Measurements from ENCODE around the gene HSPB7. TPM values are rescaled to one million over a fixed set of nuclear protein-coding genes. Genes with fewer than 3 reads are reported as not detected.

The HSPB7 gene
- polyA plus RNA-seq, 1 experiment, result 3.5 TPM

- Histone ChIP-seq H3K4me3 (ENCODE audit: low read depth, low read length) (no peak overlapping the region), H3K27ac (ENCODE audit: low read depth, low read length) (no peak overlapping the region), H3K9me3 (ENCODE audit: control insufficient read depth, insufficient read depth, low read length) (peaks cover 10% of the 10 kb centered on the region), H3K27me3 (ENCODE audit: control insufficient read depth, insufficient read depth, low read length) (no peaks in the 10 kb centered on the region)
- DNase-seq (ENCODE audit: low read depth, low spot score), result no peak
- TF ChIP-seq CTCF (IDR thresholded peaks at IDR 0.05; ENCODE audit: low read depth, low read length), result no peak
- CTCF ChIA-PET, result no interaction called here
- POLR2A ChIA-PET, result no interaction called here
Measured at GRCh38 chr1:15973772-15974171, 44.1 kb downstream of the HSPB7 start.

GRCh38 chr1:15972409-15972808 is 45.4 kb downstream of the HSPB7 start:
- ChIA-PET CTCF (no interaction called here), POLR2A (no interaction called here)
- H3K4me3 ChIP-seq (ENCODE audit: low read depth, low read length), result no peak overlapping the region
- TF ChIP-seq CTCF (IDR thresholded peaks at IDR 0.05; ENCODE audit: low read depth, low read length), result no peak
- DNase-seq (ENCODE audit: low read depth, low spot score), result no peak
- H3K9me3 ChIP-seq (ENCODE audit: control insufficient read depth, insufficient read depth, low read length), result peaks cover 12% of the 10 kb centered on the region
- no peaks in the 10 kb centered on the region for H3K27me3 ChIP-seq (ENCODE audit: control insufficient read depth, insufficient read depth, low read length)
- no peak overlapping the region for H3K27ac ChIP-seq (ENCODE audit: low read depth, low read length)

GRCh38 chr1:15970911-15971310 is 46.9 kb downstream of the HSPB7 start:
- Histone ChIP-seq H3K27ac (ENCODE audit: low read depth, low read length) (no peak overlapping the region), H3K9me3 (ENCODE audit: control insufficient read depth, insufficient read depth, low read length) (peaks cover 12% of the 10 kb centered on the region), H3K27me3 (ENCODE audit: control insufficient read depth, insufficient read depth, low read length) (no peaks in the 10 kb centered on the region), H3K4me3 (ENCODE audit: low read depth, low read length) (no peak overlapping the region)
- TF ChIP-seq CTCF (IDR thresholded peaks at IDR 0.05; ENCODE audit: low read depth, low read length), result no peak
- CTCF ChIA-PET, result no interaction called here
- no peak for DNase-seq (ENCODE audit: low read depth, low spot score)
- POLR2A ChIA-PET, result interaction anchor here (0.7 kb wide), 2 partner anchors 18 to 934 kb away, joined by 3 to 4 read pairs; no protein-coding TSS in a partner anchor

DNA sequence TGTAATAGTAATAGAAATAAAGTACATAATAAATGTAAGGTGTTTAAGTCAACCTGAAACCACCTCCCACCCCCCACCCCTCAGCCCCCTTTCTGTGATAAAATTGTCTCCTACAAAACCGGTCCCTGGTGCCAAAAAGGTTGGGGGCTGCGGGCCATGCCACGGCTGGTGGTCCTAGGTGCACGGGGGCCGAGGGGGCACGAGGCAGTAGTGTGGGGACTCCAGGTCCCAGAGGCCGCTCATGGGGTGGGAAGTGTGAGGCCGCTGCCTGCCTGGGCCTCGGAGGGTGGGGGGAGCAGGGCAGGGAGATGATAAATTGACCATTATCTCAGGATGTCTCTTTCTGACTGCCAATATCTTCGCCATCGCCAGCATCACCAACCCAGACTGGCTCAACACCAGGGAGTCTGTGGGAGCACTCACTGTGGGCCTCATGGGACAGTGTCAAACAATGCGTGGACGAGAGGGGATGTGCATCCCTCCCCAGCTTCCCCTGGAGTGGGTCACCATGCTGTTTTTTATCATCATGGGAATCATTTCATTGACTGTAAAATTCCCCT is 48.4 kb downstream of the HSPB7 start:
- H3K4me3 ChIP-seq (ENCODE audit: low read depth, low read length), result no peak overlapping the region
- no peak overlapping the region for H3K27ac ChIP-seq (ENCODE audit: low read depth, low read length)
- H3K27me3 ChIP-seq (ENCODE audit: control insufficient read depth, insufficient read depth, low read length), result no peaks in the 10 kb centered on the region
- TF ChIP-seq CTCF (IDR thresholded peaks at IDR 0.05; ENCODE audit: low read depth, low read length), result no peak
- DNase-seq (ENCODE audit: low read depth, low spot score), result no peak
- ChIA-PET POLR2A (no interaction called here), CTCF (interaction anchor here (1.0 to 1.5 kb wide), 2 partner anchors 153 to 154 kb away, joined by 5 read pairs; no protein-coding TSS in a partner anchor)
- peaks cover 12% of the 10 kb centered on the region for H3K9me3 ChIP-seq (ENCODE audit: control insufficient read depth, insufficient read depth, low read length)

- no peak for TF ChIP-seq CTCF (IDR thresholded peaks at IDR 0.05; ENCODE audit: low read depth, low read length)
- Histone ChIP-seq H3K27me3 (ENCODE audit: control insufficient read depth, insufficient read depth, low read length) (no peaks in the 10 kb centered on the region), H3K9me3 (ENCODE audit: control insufficient read depth, insufficient read depth, low read length) (peaks cover 12% of the 10 kb centered on the region), H3K27ac (ENCODE audit: low read depth, low read length) (no peak overlapping the region), H3K4me3 (ENCODE audit: low read depth, low read length) (no peak overlapping the region)
- POLR2A ChIA-PET, result no interaction called here
- CTCF ChIA-PET, result interaction anchor here (1.0 to 1.5 kb wide), 2 partner anchors 152 to 153 kb away, joined by 5 read pairs; no protein-coding TSS in a partner anchor
- DNase-seq (ENCODE audit: low read depth, low spot score), result no peak
Measured at GRCh38 chr1:15968172-15968571, 49.7 kb downstream of the HSPB7 start.

All from AG04450 (cell line).